Nephron (organoid): ENCODE data around the gene BPIFA1.

Source experiments
- H3K27ac Mint-ChIP-seq, 3 experiments: 2 replicates each; pipeline ENCODE4 v1.8.0; 2020; ENCODE audit warnings: mixed read lengths in 3 of 3, mild to moderate bottlenecking in 2 of 3, moderate library complexity in 1 of 3
- H3K27me3 Mint-ChIP-seq: 2 replicates; pipeline ENCODE4 v1.8.0; 2021; ENCODE audit warnings: low read depth, mild to moderate bottlenecking, moderate library complexity, mixed read lengths
- H3K36me3 Mint-ChIP-seq: 2 replicates; pipeline ENCODE4 v1.8.0; 2020; ENCODE audit warnings: low read depth, mixed read lengths
- H3K4me1 Mint-ChIP-seq: 2 replicates; pipeline ENCODE4 v1.8.0; 2020; ENCODE audit warnings: mixed read lengths
- H3K4me3 Mint-ChIP-seq, 3 experiments: 2 replicates each; pipeline ENCODE4 v1.8.0; 2020; ENCODE audit warnings: mild to moderate bottlenecking in 3 of 3, mixed read lengths in 3 of 3, moderate library complexity in 2 of 3
- H3K9me3 Mint-ChIP-seq: 2 replicates; pipeline ENCODE4 v1.8.0; 2020; ENCODE audit warnings: mixed read lengths
- CTCF ChIP-seq, 3 experiments: fragments of 200-600 bp; sonication (generic); IDR thresholded peaks; one replicate each; pipeline ENCODE4 v1.5.0; 2021; ENCODE audit warnings: antibody characterized with exemption in 3 of 3; ENCODE audit not compliant: unreplicated experiment in 3 of 3

Gene BPIFA1

DNA sequence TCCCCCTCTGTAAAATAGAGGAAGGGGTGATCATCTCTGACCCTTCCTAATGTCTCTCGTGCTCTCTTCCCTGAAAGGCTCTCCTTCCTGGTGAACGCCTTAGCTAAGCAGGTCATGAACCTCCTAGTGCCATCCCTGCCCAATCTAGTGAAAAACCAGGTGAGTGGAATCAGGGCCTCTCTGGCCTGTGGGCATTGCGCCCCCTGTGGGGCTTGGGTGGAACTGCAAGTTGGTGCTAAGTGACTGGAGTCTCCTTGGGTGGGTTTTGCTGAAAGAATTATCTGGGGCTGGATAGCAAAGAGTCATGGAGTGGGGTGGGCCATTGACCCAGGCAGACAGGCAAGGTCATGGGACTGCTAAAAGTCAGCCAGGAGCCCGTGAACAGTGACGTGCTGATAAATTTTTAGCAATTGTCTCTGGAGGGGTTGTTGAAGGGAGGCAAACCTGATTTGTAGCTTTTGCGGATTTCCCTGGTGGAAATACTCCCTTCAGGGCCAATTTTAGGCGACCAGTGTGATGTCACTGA is 56.1 kb downstream of the BPIFA1 start:
- H3K4me3 Mint-ChIP-seq, result no peak overlapping the region
- no peaks in the 10 kb centered on the region for H3K36me3 Mint-ChIP-seq
- TF ChIP-seq CTCF (IDR thresholded peaks at IDR 0.05; ENCODE audit: unreplicated experiment in 3 of 3), result peak; percentile 67 to 75 (median 71)
- no peak overlapping the region for H3K27ac Mint-ChIP-seq
- peaks cover 5% of the 10 kb centered on the region for H3K4me1 Mint-ChIP-seq
- no peaks in the 10 kb centered on the region for H3K9me3 Mint-ChIP-seq
- H3K27me3 Mint-ChIP-seq, result peaks cover 42% of the 10 kb centered on the region
